GOT3 (cell line): Measurements from ENCODE around the gene SNAP47.
A peak's percentile ranks its signal among the peaks of the same experiment; 100 is the strongest.

Experiments
- DNase-seq: peaks from one replicate; lab custom pipeline; 2025; ENCODE audit warnings: mixed read lengths; lab: John Stamatoyannopoulos, UW

SNAP47 gene

GRCh38 chr1:227749916-227750710, 14.9 kb downstream of the SNAP47 start:
- DNase-seq, result no peak

- DNase-seq, result no peak
Measured at GRCh38 chr1:227753999-227754711, 18.9 kb downstream of the SNAP47 start.

- no peak for DNase-seq
Measured at GRCh38 chr1:227754958-227755357, 19.7 kb downstream of the SNAP47 start.

GRCh38 chr1:227756172-227756959, 21.1 kb downstream of the SNAP47 start:
- no peak for DNase-seq

GRCh38 chr1:227757781-227758180, 22.5 kb downstream of the SNAP47 start:
- no peak for DNase-seq

GRCh38 chr1:227758366-227758765, 23.1 kb downstream of the SNAP47 start:
- no peak for DNase-seq

- no peak for DNase-seq
Measured at GRCh38 chr1:227759341-227760300, 24.4 kb downstream of the SNAP47 start.

GRCh38 chr1:227760377-227760776, 25.1 kb downstream of the SNAP47 start:
- no peak for DNase-seq

- no peak for DNase-seq
Measured at GRCh38 chr1:227761621-227762230, 26.5 kb downstream of the SNAP47 start.

- DNase-seq, result peak; percentile 89
Measured at GRCh38 chr1:227762231-227762911, 27.1 kb downstream of the SNAP47 start.

GRCh38 chr1:227763246-227764018, 28.2 kb downstream of the SNAP47 start:
- no peak for DNase-seq

- no peak for DNase-seq
Measured at GRCh38 chr1:227764019-227764391, 28.8 kb downstream of the SNAP47 start.

GRCh38 chr1:227765261-227766014, 30.2 kb downstream of the SNAP47 start:
- DNase-seq, result no peak

GRCh38 chr1:227766015-227766634, 30.9 kb downstream of the SNAP47 start:
- DNase-seq, result no peak

- no peak for DNase-seq
Measured at GRCh38 chr1:227766653-227767277, 31.5 kb downstream of the SNAP47 start.

- DNase-seq, result no peak
Measured at GRCh38 chr1:227767401-227768124, 32.3 kb downstream of the SNAP47 start.

- no peak for DNase-seq
Measured at GRCh38 chr1:227768125-227768439, 32.8 kb downstream of the SNAP47 start.
